Effector CD4-positive, alpha-beta T cell (primary cell): ENCODE results near the gene TRABD.

Source experiments
- DNase-seq: peaks from one replicate; pipeline ENCODE4 v3.0.0-alpha.2; 2020

Gene TRABD

GRCh38 chr22:50246242-50247175 is 60.8 kb downstream of the TRABD start:
- DNase-seq = no peak

DNA sequence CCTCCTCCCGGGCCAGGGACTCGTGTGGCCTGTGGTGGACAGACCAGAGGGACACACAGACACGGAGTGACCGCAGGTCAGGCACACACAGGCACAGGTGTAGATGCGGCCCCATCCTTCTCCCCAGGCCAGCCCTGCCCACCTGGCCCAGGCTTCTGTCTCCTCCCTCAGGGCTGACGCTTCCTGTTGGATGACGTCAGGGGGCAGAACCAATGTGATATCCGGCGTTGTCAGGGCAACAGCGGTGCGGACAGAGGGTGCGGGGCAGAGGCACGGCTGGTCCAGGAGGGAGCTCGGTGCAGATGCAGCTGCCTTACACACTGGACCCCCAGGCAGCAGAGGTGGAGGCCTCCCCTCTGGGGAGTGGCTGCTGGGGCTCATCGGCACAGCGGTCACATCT is 62.0 kb downstream of the TRABD start:
- DNase-seq = no peak

DNA sequence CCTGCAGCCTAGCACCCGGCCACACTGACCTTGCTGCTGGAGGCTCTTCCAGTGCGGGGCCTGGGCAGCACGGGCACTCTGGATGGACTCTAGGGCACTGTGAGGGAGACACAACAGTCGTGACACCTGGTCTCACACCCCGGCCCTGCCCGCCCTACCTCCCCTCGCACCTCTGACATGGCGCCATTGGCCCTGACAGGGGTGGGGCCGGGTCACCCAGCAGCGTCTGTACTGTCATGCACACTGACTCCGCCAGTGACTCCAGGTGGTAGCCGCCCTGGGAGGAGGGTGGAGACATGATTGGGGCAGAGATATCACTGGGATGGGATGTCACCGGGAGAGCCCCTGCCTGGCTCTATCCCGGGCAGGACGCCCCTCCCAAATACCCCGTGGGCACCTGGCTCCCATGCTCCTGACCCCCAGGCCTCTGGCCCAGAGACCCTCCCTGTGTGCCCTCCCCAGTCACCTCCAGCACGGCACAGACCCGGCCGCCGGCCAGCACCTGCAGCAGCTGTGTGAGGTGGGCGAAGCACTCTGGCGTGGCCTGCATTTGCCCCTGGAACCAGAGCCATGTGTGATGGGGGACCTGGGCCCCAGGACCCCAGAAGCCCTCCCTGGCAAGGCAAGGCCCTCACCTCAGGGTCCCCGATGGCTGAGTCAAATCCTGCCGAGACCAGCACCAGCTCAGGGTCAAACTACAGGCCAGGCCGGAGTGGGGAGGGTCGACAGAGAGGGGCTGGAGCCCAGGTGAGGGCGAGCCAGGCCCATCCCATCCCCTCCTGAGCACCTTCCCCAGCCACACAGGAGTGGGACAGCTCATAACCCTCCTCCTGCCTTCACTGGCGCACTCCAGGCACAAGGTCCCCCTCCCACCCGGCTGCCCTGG is 62.7 kb downstream of the TRABD start:
- no peak for DNase-seq
